ENCODE results near the gene THADA.
A peak's percentile ranks its signal among the peaks of the same experiment; 100 is the strongest.

THADA gene

GRCh38 chr2:43383533-43383932 lies 212.3 kb downstream of the THADA start:
- DNase-seq: no peak

DNA sequence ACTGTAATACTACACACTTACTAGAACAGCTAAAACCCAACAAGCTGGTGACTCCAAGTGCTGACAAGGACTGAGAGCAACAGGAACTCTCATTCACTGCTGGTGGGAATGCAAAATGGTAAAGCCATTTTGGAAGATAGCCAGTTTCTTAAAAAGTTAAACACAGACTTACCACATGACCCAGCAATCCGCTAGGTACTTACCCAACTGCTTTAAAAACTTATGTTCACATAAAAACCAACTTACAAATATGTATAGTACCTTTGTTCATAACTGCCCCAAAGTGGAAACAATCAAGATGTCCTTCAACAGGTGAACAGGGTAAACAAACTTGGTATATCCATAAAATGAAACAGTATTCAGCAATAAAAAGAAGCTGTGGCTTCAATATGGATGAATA lies 216.3 kb downstream of the THADA start:
- DNase-seq: no peak

DNA sequence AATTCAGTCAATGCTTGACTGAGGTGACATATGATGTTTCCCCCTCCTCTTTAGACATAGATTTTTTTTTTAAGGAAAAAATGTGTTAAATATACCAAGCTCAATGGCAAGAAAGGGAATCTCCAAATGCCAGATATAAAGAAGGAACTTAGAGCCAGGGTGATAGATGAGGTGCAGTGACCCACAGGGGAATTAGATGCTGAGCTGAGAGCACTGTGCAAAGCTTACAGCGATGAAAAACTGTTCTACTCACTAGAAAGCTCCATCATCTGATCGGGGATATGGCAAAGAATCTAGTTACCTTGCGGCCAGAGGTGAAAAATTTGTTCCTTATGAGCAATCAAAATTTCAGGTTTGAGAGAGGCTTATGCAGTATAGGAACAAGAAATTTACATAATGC lies 218.5 kb downstream of the THADA start:
- DNase-seq: no peak

- DNase-seq: no peak
Measured at GRCh38 chr2:43376523-43377198, 219.2 kb downstream of the THADA start.

DNA sequence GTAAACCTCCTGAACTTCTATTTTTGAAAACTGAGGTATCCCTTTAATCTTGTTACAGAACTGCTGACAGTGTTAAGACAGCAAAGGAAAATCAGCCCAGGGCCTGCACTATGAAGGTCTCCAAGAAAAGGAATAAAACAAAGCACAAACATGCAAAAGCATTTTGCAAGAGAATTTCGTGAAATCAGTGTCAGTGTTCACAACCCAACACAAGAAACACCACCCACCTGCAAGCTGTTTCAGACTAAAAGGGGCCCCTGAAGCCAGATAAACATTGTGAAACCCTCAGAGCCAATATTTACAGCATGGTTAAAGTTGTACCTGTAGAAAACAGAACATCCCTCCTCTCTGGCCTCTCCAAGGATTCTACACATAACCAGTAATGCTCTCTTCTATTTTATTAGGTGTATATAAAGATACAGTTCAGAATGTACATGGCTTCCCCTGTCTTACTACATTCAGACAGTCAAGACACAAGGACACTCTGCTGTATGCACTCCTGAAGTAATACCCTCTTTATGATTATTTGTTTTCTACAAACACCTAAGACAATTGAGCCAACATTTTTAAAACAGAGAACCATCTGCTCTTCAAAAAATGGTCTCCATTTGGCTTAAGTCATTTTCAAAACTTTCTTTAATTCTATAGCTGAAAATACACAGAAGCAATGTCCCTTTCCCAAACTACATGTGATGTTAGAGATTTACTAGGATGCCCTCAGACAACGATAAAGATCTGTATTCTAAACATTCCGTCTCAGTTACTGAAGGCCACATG lies 219.9 kb downstream of the THADA start:
- DNase-seq: no peak

GRCh38 chr2:43372416-43373081 lies 223.3 kb downstream of the THADA start:
- no peak for DNase-seq

GRCh38 chr2:43370705-43371104 lies 225.1 kb downstream of the THADA start:
- DNase-seq: peak; percentile 39

GRCh38 chr2:43370146-43370545 lies 225.7 kb downstream of the THADA start:
- no peak for DNase-seq

- no peak for DNase-seq
Measured at GRCh38 chr2:43368483-43369385, 227.1 kb downstream of the THADA start.

DNA sequence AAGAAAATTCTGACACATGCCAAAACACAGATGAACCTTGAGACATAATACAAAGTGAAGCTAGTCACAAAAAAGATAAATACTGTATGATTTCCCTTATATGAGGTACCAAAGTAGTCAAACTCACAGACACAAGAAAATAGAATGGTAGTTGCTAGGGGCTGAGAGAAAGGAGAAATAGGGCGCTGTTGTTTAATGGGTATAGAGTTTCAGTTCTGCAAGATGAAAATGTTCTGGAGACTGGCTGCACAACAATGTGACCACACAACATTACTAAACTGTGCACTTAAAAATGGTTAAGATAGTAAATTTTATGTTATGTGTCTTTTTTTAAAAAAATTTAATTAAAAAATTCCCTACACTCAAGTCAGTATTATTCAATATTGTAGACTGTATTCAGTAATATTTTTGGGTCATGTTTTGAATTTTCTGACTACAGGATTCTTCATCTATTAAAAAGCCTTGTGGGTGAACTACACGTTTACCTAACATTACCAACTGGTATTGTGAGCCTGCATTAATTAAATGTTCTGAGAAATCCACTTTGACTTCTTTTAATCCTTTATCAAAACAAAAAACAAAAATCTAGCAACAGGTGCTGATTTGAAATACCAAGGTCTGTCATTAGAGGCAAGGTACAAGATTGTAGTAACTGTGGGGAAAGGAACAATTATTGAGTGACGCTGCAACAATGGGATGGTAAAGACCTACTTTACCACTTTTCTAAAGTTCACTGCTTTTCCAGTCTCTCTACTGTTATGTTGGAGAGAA lies 228.6 kb downstream of the THADA start:
- DNase-seq: no peak

GRCh38 chr2:43363120-43363519 lies 232.7 kb downstream of the THADA start:
- DNase-seq: no peak

DNA sequence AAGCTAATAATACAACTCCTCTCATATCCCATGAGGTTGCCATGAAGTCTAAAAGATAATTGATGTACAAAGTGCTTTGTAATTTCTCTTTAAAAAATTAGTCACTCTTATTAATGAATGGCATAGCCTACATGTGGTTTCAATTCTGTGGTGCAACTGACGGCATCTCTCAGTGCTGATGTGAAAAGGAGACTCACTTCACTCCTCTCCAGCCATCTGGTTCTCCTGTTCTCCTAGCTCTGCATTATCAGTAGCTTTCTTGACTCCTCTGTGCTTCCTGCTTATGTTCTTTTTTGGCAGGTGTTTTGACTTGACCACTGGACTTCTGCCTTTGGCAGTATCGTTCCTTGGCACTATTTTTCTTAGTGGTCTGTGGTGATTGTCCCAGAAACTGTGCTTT lies 234.6 kb downstream of the THADA start:
- DNase-seq: no peak

DNA sequence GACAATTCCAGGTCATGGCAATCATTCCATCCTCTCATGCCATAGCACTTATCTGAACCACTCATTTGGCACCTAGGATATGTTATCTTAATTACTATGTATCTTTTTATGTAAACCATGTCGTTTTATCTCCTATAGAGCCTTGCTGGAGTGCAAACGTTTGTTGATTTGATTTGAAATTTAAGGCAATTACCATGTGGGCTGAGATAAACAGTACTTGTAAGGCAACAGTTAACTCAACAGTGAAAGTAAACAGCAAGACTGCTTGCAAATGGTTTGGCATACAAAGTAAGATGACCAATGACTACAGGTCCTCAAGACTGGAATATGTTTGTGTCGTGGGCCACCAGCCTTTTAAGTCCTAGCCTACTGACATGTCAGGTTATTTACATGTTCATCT lies 235.7 kb downstream of the THADA start:
- DNase-seq: peak; percentile 33

- no peak for DNase-seq
Measured at GRCh38 chr2:43358410-43359201, 237.2 kb downstream of the THADA start.

DNA sequence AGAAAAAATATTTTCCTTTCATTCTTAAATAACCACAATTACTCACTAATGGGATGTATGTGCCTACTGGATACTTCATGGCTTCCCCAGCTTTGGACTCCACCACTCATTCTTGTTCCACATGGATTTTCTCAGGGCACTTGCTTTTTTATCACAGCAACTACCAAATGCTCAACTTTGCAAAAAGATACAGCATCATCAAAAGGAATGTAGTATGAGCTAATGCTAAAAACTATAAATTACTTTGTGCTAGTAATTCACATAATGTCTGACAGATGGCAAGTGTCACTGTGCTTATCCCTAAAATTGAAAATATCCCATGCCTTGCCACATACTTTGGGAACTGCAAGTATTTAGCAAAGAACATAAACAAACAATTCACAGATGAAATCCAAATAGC lies 239.1 kb downstream of the THADA start:
- DNase-seq: no peak

- no peak for DNase-seq
Measured at GRCh38 chr2:43355399-43355798, 240.4 kb downstream of the THADA start.

GRCh38 chr2:43349904-43350303 lies 245.9 kb downstream of the THADA start:
- no peak for DNase-seq

- no peak for DNase-seq
Measured at GRCh38 chr2:43348908-43349661, 246.8 kb downstream of the THADA start.

DNA sequence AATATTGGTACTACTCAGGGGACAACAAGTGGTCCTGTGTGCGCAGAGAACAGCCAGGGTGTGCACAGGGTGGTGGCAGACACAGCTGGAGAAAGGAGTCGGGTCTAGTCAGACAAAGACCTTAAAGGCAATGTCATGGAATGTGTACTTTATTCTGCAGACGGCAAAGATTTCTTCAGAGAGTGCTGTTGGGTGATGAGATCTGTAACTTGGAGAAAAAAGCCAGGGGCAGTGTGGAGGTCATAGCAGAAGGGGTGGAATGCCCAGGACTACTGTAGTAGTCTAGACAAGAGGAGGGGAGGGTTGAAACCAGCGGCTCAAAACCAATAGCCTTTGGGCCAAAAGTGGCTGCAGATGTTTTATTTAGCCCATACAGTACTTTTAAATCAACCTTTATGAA lies 248.1 kb downstream of the THADA start:
- DNase-seq: no peak

Data from NCI-H774 (cell line).